Astrocyte of the cerebellum (primary cell): ENCODE results near the gene TSEN2.
"Not testable (repeated sequence)": the region's sequence is repeated elsewhere in the genome, so short reads cannot be mapped to it uniquely, and the experiment has no call there.

Source experiments
- DNase-seq: peaks from one replicate; pipeline ENCODE4 v3.0.0-alpha.2; 2011; ENCODE audit warnings: low read depth
- H3K4me3 ChIP-seq: 2 replicates; pipeline ENCODE4 v1.5.1; 2011; ENCODE audit warnings: mild to moderate bottlenecking, low read depth, low read length, moderate library complexity
- in situ Hi-C: cut with HindIII; loops from 2 replicates; pipeline ENCODE4 v1.10.0; 2017; ENCODE audit warnings: low sequenced_read_pairs
- TF ChIP-seq, protein P1 (sequence below): IDR thresholded peaks from 2 replicates; pipeline ENCODE4 v1.5.1; 2012; ENCODE audit warnings: low read length, low read depth, moderate library complexity, mild to moderate bottlenecking; ENCODE audit errors: missing control alignments

The TSEN2 gene

GRCh38 chr3:12452361-12453330 is 31.6 kb upstream of the TSEN2 start:
- no peak for DNase-seq
- TF ChIP-seq, protein P1, sequence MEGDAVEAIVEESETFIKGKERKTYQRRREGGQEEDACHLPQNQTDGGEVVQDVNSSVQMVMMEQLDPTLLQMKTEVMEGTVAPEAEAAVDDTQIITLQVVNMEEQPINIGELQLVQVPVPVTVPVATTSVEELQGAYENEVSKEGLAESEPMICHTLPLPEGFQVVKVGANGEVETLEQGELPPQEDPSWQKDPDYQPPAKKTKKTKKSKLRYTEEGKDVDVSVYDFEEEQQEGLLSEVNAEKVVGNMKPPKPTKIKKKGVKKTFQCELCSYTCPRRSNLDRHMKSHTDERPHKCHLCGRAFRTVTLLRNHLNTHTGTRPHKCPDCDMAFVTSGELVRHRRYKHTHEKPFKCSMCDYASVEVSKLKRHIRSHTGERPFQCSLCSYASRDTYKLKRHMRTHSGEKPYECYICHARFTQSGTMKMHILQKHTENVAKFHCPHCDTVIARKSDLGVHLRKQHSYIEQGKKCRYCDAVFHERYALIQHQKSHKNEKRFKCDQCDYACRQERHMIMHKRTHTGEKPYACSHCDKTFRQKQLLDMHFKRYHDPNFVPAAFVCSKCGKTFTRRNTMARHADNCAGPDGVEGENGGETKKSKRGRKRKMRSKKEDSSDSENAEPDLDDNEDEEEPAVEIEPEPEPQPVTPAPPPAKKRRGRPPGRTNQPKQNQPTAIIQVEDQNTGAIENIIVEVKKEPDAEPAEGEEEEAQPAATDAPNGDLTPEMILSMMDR: no peak
- in situ Hi-C loops: no loop called here
- H3K4me3 ChIP-seq: no peak overlapping the region

DNA sequence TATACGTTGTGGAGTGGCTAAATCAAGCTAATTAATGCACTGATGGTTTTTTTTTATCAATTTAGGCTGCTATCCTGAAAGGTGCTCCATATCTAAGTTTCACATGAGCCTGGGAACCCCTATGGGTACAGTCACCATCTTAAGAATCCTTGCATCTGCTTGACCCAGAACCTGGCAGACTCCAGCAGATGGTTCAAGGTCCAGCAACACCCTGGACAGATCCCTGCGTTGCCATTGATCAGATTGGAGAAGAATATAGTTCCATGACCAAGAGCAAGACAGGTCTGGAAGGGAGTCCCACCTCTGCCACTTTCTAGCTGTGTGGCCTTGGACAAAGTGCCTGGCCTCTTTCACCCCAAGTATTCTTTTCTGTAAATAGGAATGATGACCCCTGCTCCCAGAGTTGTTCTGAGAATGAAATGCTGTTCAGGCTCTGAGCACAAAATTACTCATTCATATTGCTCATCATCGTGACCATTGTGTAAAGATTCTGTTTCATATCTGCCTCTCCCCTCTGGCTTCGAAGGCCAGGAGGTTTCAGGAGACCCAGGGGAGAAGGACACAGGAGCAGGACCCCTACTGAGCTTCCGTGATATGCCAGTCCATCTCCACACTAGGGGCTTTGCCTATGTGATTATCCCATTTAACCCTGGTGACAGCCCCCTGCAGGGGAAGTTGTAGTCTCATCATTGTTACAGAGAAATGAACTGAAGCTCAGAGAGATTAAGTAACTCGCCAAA is 30.0 kb upstream of the TSEN2 start:
- TF ChIP-seq, protein P1: no peak
- DNase-seq: no peak
- in situ Hi-C loops: no loop called here
- H3K4me3 ChIP-seq: no peak overlapping the region

GRCh38 chr3:12454816-12455121 is 29.5 kb upstream of the TSEN2 start:
- no peak overlapping the region for H3K4me3 ChIP-seq
- in situ Hi-C loops: loop anchor here (5.0 kb wide), 1 partner anchor 52 kb away; no protein-coding TSS in a partner anchor
- TF ChIP-seq, protein P1: no peak
- DNase-seq: no peak

DNA sequence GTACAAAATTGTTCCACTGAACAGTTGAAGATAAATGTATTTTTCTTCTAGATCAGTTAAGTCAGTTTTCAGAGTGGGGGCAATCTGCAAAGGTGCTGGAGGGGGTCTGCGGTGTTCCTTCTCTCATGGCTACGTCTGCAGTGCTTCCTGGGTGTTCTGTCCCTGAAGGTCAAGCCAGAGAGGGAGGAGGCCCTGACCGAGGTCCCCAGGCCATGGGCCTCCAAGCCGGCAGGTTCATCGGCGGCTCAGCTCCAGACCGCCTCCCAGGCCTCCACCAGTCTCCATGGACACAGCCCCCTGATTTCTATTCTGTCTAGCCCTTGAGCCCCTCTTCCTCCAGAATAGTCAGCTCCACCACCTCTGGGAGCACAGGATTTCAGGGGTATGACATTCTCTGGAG is 28.5 kb upstream of the TSEN2 start:
- no peak for DNase-seq
- in situ Hi-C loops: loop anchor here (5.0 kb wide), 1 partner anchor 53 kb away; no protein-coding TSS in a partner anchor
- H3K4me3 ChIP-seq: no peak overlapping the region
- TF ChIP-seq, protein P1: no peak

GRCh38 chr3:12456441-12456840 is 27.8 kb upstream of the TSEN2 start:
- TF ChIP-seq, protein P1: no peak
- in situ Hi-C loops: loop anchor here (5.0 kb wide), 1 partner anchor 54 kb away; no protein-coding TSS in a partner anchor
- no peak for DNase-seq
- no peak overlapping the region for H3K4me3 ChIP-seq

DNA sequence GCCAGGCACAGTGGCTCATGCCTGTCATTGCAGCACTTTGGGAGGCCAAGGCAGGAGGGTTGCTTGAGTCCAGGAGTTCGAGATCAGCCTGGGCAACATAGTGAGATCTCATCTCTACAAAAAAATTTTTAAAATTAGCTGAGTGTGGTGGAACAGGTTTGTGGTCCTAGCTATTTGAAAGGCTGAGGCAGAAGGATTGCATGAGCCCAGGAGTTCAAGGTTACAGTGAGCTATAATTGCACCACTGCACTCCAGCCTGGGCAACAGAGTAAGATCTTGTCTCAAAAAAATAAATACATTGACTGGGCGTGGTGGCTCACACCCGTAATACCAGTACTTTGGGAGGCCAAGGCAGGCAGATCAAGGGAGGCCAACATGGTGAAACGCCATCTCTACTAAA is 26.9 kb upstream of the TSEN2 start:
- DNase-seq, H3K4me3 ChIP-seq: not testable (repeated sequence)
- in situ Hi-C loops: loop anchor here (5.0 kb wide), 1 partner anchor 55 kb away; no protein-coding TSS in a partner anchor
